Muscle of leg (tissue), 11 donors: ENCODE measurements around the gene ITGA5. TPM values are rescaled to one million over a fixed set of nuclear protein-coding genes. Genes with fewer than 3 reads are reported as not detected.

ENCODE experiments used
- DNase-seq: peaks from one replicate; pipeline ENCODE4 v3.0.0; 2013
- H3K27ac ChIP-seq: one replicate; pipeline ENCODE4 v1.5.1; 2013; ENCODE audit warnings: mild to moderate bottlenecking, low read length, control low read depth
- H3K27me3 ChIP-seq: one replicate; pipeline ENCODE4 v1.6.1; 2013; ENCODE audit warnings: low read length; ENCODE audit not compliant: control insufficient read depth, insufficient read depth
- H3K36me3 ChIP-seq: one replicate; pipeline ENCODE4 v1.6.1; 2013; ENCODE audit warnings: low read length; ENCODE audit not compliant: control insufficient read depth, insufficient read depth
- H3K4me1 ChIP-seq: one replicate; pipeline ENCODE4 v1.6.1; 2013; ENCODE audit warnings: low read length; ENCODE audit not compliant: control insufficient read depth, insufficient read depth
- H3K4me3 ChIP-seq: one replicate; pipeline ENCODE4 v1.5.1; 2013; ENCODE audit warnings: low read length, control low read depth
- H3K9me3 ChIP-seq: replicated peaks from 2 replicates; pipeline ENCODE4 v1.6.1; 2013; ENCODE audit warnings: low read depth, low read length; ENCODE audit not compliant: control insufficient read depth
- WGBS: methylation state at CpG from one replicate; pipeline ENCODE4 v1.1.5; 2013; ENCODE audit warnings: missing lambda C conversion rate; ENCODE audit not compliant: insufficient coverage; 5-methylcytosine and 5-hydroxymethylcytosine counted together
- polyA plus RNA-seq, 8 donors: library from polyadenylated mRNA; unstranded; fragments of 120-200 nt; gene quantifications; one replicate each; pipeline versions ENCODE4 v1.2.1 to v1.2.3, GENCODE V29; 2013; ENCODE audit warnings: inconsistent platforms in 1 of 8, low replicate concordance in 1 of 8; ENCODE audit not compliant: insufficient read length in 8 of 8, insufficient read depth in 1 of 8
- total RNA-seq: library from RNA; stranded (reverse); fragments of 120-200 nt; gene quantifications from one replicate; pipeline ENCODE4 v1.2.4, GENCODE V29; 2013

ITGA5 gene
- total and polyA plus RNA-seq, 9 donors, result 70.7 to 129 (median 106) TPM

DNA sequence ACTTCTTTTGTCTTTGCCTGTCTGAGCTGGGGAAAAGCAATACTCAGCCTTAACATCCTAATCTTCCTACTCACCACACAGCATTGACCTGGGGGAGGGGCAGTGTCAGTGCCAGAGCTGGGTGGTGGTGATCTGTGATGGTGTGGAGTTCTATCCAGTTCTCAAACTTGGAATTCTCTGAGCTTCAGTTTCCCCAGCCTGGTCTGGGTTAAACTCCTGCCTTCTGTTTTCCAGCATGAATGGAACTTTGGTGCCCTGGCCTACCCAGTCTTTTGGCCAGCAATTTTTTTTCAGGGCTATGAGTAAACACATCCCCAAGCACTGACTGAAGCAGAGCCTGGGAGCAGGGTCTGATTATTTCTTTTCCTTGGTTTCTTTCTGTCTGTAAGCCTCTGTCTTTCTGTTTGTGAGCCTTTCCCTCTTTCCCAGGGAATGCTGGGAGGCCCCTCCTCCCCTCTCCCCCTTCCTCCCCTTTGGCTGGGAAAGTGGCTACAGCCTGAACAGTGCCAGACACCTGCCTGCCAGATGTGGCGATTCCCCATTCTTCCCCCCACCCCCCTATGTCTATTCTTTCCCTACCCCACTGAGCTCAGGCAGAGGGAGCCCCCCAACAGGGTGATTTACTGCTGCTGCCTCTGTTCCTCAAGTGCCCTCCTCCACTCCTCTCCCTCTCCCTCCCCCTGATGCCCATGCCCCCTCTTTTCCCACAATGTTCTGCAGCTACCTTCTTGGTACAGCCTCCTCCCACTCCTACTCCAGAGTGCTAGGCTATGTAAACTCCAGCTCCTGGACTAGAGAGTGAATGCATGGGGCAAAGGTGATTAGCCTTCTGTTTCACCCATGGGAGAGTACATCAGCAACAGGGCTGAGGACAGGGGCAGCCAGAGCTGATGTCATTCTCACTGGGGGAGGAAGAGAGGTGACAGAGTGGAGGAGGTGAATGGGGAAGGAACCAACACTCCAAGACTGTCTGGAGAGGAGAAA, 65.9 kb downstream of the ITGA5 start:
- Histone ChIP-seq H3K9me3 (no peaks in the 10 kb centered on the region), H3K4me1 (peaks cover 69% of the 10 kb centered on the region), H3K4me3 (peak overlapping the region; percentile 2), H3K27me3 (no peaks in the 10 kb centered on the region), H3K36me3 (peaks cover 32% of the 10 kb centered on the region), H3K27ac (peak overlapping the region; percentile 79)
- WGBS, result 0% methylated on average over 1 of the region's 1 CpG
- DNase-seq, result peak; percentile 83

DNA sequence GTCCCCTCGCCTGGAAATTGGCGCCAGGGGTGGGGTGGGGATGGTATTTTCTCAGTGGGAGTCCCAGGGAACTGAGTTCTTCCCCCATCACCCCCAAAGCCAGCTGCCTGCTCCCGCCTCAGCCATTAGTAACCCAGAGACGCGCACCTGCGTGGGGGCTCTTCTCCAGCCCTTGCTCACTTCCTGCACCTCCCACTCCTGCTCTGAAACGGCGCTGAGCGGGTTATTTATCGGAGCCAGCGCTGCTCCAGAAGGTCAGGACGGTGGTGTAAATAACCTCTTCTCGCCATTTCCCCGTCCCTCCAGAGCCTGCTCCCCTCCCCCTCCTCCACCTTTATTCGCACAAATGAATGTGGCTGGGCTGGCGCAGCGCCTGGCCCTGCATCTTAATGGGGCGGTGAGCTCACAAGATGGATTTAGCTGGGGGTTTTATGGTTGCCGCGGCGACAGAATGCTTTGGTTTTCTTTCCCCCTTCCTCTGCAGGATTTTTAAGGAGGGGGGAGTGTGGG, 67.0 kb downstream of the ITGA5 start:
- WGBS, result 8% methylated on average over 8 of the region's 21 CpGs
- peak overlapping the region; percentile 79 for H3K27ac ChIP-seq
- no peaks in the 10 kb centered on the region for H3K27me3 ChIP-seq
- peaks cover 58% of the 10 kb centered on the region for H3K4me1 ChIP-seq
- peak; percentile 87 for DNase-seq
- H3K36me3 ChIP-seq, result peaks cover 43% of the 10 kb centered on the region
- H3K4me3 ChIP-seq, result no peak overlapping the region
- no peaks in the 10 kb centered on the region for H3K9me3 ChIP-seq

DNA sequence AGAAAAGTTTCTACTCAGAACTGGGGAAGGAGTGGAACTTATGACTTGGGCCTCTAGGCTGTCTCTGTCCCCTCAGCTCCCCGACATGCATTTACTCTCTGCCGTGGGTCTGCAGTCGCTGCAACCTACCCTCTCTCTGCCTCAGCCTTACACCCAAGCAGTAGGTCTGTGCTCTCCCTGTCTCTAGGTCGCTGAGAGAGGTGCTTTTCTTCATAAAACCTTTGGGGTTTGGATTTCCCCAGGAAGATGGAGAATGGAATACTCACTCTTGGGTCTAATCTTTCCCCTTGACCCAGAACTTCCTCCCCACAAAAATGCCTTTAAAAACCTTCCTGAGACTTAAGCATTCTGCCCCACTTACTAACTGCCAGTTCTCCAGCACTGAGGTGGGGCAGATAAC, 67.7 kb downstream of the ITGA5 start:
- no CpG with 5 or more reads among the region's 4 CpGs for WGBS
- Histone ChIP-seq H3K4me3 (no peak overlapping the region), H3K9me3 (no peaks in the 10 kb centered on the region), H3K27ac (peak overlapping the region; percentile 79), H3K36me3 (peaks cover 50% of the 10 kb centered on the region), H3K4me1 (peaks cover 51% of the 10 kb centered on the region), H3K27me3 (no peaks in the 10 kb centered on the region)
- DNase-seq, result no peak

DNA sequence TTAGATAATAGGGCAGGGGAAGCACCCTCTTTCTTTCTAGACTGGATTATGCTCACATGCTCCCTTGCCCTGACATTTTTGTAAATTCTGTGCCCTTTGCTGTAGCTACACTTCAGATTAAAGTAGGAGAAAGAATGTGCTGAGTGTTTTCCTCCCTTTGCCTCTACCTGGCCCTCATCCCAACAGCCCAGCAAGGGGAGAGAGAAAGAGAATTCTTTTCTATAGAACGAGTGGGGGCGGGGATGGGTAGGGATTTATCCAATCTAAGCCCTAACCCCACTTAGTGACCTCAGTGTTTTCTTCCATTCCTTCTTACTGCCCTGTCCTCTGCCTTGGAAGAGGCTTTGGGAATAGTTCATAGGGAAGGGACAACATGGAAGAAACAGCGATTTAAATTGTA, 68.3 kb downstream of the ITGA5 start:
- H3K36me3 ChIP-seq, result peaks cover 53% of the 10 kb centered on the region
- DNase-seq, result no peak
- no CpG with 5 or more reads among the region's 3 CpGs for WGBS
- H3K9me3 ChIP-seq, result no peaks in the 10 kb centered on the region
- peaks cover 45% of the 10 kb centered on the region for H3K4me1 ChIP-seq
- no peak overlapping the region for H3K27ac ChIP-seq
- no peak overlapping the region for H3K4me3 ChIP-seq
- no peaks in the 10 kb centered on the region for H3K27me3 ChIP-seq

- no peaks in the 10 kb centered on the region for H3K9me3 ChIP-seq
Observed at GRCh38 chr12:54349679-54350078, 69.4 kb downstream of the ITGA5 start.

GRCh38 chr12:54349036-54349435, 70.0 kb downstream of the ITGA5 start:
- Histone ChIP-seq H3K4me1 (peaks cover 32% of the 10 kb centered on the region), H3K4me3 (no peak overlapping the region), H3K27ac (no peak overlapping the region), H3K9me3 (no peaks in the 10 kb centered on the region), H3K36me3 (peaks cover 63% of the 10 kb centered on the region), H3K27me3 (no peaks in the 10 kb centered on the region)
- no peak for DNase-seq
- 100% methylated on average over 1 of the region's 4 CpGs for WGBS

More at GRCh38 chr12:54349679-54350078, 69.4 kb downstream of the ITGA5 start:
- H3K4me3 ChIP-seq, result no peak overlapping the region
- peaks cover 63% of the 10 kb centered on the region for H3K36me3 ChIP-seq
- no peak for DNase-seq
- H3K4me1 ChIP-seq, result peaks cover 34% of the 10 kb centered on the region
- no peak overlapping the region for H3K27ac ChIP-seq
- no peaks in the 10 kb centered on the region for H3K27me3 ChIP-seq

Other genes starting within 250 kb of the ITGA5 start
- gene SMUG1, start 230.3 kb downstream of the ITGA5 start, total RNA-seq, result 27.4 TPM
- 10 to 100 TPM; 20.5 to 27.8 (median 23.2) TPM for gene SMUG1, start 230.3 kb downstream of the ITGA5 start, polyA plus RNA-seq
- gene CBX5, start 139.1 kb downstream of the ITGA5 start, total RNA-seq, result 58.5 TPM
- gene CBX5, start 139.1 kb downstream of the ITGA5 start, polyA plus RNA-seq, result 10 to 100 TPM; 57.2 to 89.1 (median 71.2) TPM
- gene HNRNPA1, start 138.5 kb downstream of the ITGA5 start, total RNA-seq, result 442 TPM
- gene HNRNPA1, start 138.5 kb downstream of the ITGA5 start, polyA plus RNA-seq, result 1,000 to 10,000 TPM; 1,806 to 2,692 (median 2,167) TPM
- gene NFE2, start 118.3 kb downstream of the ITGA5 start, total RNA-seq, result 1.6 TPM
- gene NFE2, start 118.3 kb downstream of the ITGA5 start, polyA plus RNA-seq, result 1 to 10 TPM; 1.1 to 3.3 (median 2.5) TPM
- gene COPZ1, start 94.1 kb downstream of the ITGA5 start, total RNA-seq, result 143 TPM
- 100 to 1,000 TPM; 131 to 158 (median 144) TPM for gene COPZ1, start 94.1 kb downstream of the ITGA5 start, polyA plus RNA-seq
- gene GPR84, start 54.8 kb downstream of the ITGA5 start, total RNA-seq, result not detected
- under 1 TPM; 0.15 to 0.27 (median 0.22) TPM for gene GPR84, start 54.8 kb downstream of the ITGA5 start, polyA plus RNA-seq
- gene ZNF385A, start 34.5 kb downstream of the ITGA5 start, total RNA-seq, result 2.7 TPM
- 10 to 100 TPM in 7 of 8 donors, 1 to 10 TPM in 1; 8.3 to 23.8 (median 13.7) TPM for gene ZNF385A, start 34.5 kb downstream of the ITGA5 start, polyA plus RNA-seq
- not detected for gene GTSF1, start 54.3 kb upstream of the ITGA5 start, total RNA-seq
- gene GTSF1, start 54.3 kb upstream of the ITGA5 start, polyA plus RNA-seq, result under 1 TPM in 5 of 8 donors, not detected in 3; 0.20 to 0.58 (median 0.23) TPM
- 6.3 TPM for gene NCKAP1L, start 78.5 kb upstream of the ITGA5 start, total RNA-seq
- 1 to 10 TPM; 4.2 to 7.2 (median 5.3) TPM for gene NCKAP1L, start 78.5 kb upstream of the ITGA5 start, polyA plus RNA-seq
- 3.6 TPM for gene PDE1B, start 130.3 kb upstream of the ITGA5 start, total RNA-seq
- 1 to 10 TPM; 3.5 to 5.0 (median 4.1) TPM for gene PDE1B, start 130.3 kb upstream of the ITGA5 start, polyA plus RNA-seq
- gene PPP1R1A, start 169.4 kb upstream of the ITGA5 start, total RNA-seq, result 17.6 TPM
- 10 to 100 TPM; 23.1 to 64.6 (median 45.3) TPM for gene PPP1R1A, start 169.4 kb upstream of the ITGA5 start, polyA plus RNA-seq
- not detected for gene LACRT, start 215.6 kb upstream of the ITGA5 start, total RNA-seq
- gene LACRT, start 215.6 kb upstream of the ITGA5 start, polyA plus RNA-seq, result not detected
- not detected for gene DCD, start 229.1 kb upstream of the ITGA5 start, total RNA-seq
- gene DCD, start 229.1 kb upstream of the ITGA5 start, polyA plus RNA-seq, result not detected